ENCODE data around the gene SEPTIN2.

DNA sequence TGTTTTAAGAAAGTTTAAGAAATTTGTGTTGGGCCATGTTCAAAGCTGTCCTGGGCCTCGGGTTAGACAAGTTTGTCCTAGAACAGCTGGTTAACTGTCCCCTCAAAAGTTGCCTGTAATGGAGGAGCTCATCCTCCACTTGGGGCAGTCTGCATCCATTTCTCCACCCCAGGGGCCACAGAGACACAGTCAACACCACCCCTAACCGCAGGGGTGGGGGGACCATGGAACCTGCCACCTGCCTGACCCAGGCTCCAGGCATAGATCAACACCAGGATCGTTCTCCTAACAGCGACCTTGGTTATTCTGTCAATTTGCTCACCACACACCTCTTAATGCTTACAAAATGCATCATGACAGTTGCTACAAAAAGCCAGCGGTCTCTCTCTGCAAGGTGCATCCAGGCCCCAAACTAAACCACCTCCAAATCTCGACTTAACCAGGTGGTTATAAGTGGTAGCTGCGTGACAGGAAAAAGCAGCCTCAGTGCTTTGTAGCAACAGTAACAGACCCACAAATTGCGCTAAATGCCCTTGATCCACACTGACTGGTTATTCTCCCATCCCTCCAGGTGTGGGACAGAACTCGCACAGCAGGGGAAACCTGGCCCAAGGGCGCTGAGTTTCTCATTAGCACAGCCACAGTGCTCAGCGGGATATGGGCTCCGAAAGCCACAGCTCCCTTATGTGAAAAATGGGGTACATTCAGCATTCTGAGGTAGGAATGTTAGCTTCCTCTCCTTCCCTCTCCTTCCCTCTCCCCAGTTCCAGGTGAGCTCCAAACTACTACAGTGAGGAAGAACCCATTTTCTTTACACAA is 48.3 kb upstream of the SEPTIN2 start:
- TF ChIP-seq POLR2A (IDR thresholded peaks at IDR 0.05) (no peak), POLR2AphosphoS5 (IDR thresholded peaks at IDR 0.05) (no peak)
- TF ChIP-seq, protein P1, sequence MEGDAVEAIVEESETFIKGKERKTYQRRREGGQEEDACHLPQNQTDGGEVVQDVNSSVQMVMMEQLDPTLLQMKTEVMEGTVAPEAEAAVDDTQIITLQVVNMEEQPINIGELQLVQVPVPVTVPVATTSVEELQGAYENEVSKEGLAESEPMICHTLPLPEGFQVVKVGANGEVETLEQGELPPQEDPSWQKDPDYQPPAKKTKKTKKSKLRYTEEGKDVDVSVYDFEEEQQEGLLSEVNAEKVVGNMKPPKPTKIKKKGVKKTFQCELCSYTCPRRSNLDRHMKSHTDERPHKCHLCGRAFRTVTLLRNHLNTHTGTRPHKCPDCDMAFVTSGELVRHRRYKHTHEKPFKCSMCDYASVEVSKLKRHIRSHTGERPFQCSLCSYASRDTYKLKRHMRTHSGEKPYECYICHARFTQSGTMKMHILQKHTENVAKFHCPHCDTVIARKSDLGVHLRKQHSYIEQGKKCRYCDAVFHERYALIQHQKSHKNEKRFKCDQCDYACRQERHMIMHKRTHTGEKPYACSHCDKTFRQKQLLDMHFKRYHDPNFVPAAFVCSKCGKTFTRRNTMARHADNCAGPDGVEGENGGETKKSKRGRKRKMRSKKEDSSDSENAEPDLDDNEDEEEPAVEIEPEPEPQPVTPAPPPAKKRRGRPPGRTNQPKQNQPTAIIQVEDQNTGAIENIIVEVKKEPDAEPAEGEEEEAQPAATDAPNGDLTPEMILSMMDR (IDR thresholded peaks at IDR 0.05), result no peak
